NB4 (cell line): Measurements from ENCODE around the gene SERPINB12.

ENCODE experiments used
- MAX ChIP-seq: IDR thresholded peaks from 2 replicates; pipeline ENCODE4 v1.6.1; 2011; ENCODE audit warnings: low read depth, low read length
- MYC ChIP-seq: IDR thresholded peaks from 2 replicates; pipeline ENCODE4 v1.6.1; 2011; ENCODE audit warnings: low read depth, low read length
- POLR2A ChIP-seq: IDR thresholded peaks from 2 replicates; pipeline ENCODE4 v1.6.1; 2011; ENCODE audit warnings: mild to moderate bottlenecking; ENCODE audit not compliant: insufficient read length; ENCODE audit errors: extremely low read depth
- TF ChIP-seq, protein P1 (sequence below): IDR thresholded peaks from one replicate; pipeline ENCODE4 v1.5.1; 2012; ENCODE audit warnings: low read depth, low read length

DNA sequence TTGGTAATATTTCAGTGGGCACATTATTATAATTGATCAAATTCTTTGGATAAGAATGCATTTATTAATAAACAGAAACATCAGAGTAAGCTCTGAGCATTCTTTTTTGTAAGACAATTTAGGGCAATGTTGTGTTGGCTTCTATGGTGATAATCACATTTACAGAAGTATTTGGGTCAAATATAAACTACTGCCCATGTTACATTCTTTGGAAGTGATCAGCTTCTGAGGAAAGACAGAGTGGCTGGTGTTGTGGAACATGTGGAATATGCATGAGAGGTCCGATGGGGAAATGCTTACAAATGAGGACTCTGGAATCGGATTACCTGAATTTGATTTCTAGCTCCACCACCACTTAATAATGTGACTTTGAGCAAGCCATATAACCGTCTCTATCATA is 64.4 kb downstream of the SERPINB12 start:
- TF ChIP-seq, protein P1, sequence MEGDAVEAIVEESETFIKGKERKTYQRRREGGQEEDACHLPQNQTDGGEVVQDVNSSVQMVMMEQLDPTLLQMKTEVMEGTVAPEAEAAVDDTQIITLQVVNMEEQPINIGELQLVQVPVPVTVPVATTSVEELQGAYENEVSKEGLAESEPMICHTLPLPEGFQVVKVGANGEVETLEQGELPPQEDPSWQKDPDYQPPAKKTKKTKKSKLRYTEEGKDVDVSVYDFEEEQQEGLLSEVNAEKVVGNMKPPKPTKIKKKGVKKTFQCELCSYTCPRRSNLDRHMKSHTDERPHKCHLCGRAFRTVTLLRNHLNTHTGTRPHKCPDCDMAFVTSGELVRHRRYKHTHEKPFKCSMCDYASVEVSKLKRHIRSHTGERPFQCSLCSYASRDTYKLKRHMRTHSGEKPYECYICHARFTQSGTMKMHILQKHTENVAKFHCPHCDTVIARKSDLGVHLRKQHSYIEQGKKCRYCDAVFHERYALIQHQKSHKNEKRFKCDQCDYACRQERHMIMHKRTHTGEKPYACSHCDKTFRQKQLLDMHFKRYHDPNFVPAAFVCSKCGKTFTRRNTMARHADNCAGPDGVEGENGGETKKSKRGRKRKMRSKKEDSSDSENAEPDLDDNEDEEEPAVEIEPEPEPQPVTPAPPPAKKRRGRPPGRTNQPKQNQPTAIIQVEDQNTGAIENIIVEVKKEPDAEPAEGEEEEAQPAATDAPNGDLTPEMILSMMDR, result no peak
- TF ChIP-seq POLR2A (no peak), MYC (no peak), MAX (no peak)
